Endodermal cell (in vitro differentiated cells): ENCODE measurements around the gene HPN. TPM values are rescaled to one million over a fixed set of nuclear protein-coding genes. Genes with fewer than 3 reads are reported as not detected.

Experiments used
- DNase-seq: peaks from one replicate; pipeline ENCODE4 v3.0.0-alpha.2; 2017
- H3K27ac ChIP-seq: 2 replicates; pipeline ENCODE4 v1.5.1; 2013; ENCODE audit warnings: mild to moderate bottlenecking, low read depth, low read length, moderate library complexity
- H3K27me3 ChIP-seq: 2 replicates; pipeline ENCODE4 v1.6.1; 2013; ENCODE audit warnings: mild to moderate bottlenecking, low read length, moderate library complexity; ENCODE audit not compliant: insufficient read depth, control insufficient read depth, poor library complexity, severe bottlenecking
- H3K36me3 ChIP-seq: 2 replicates; pipeline ENCODE4 v1.7.0; 2013; ENCODE audit warnings: mild to moderate bottlenecking, low read length, moderate library complexity; ENCODE audit not compliant: control insufficient read depth, insufficient read depth
- H3K4me1 ChIP-seq: one replicate; pipeline ENCODE4 v1.7.0; 2013; ENCODE audit warnings: low read length; ENCODE audit not compliant: control insufficient read depth, insufficient read depth
- H3K4me3 ChIP-seq: 2 replicates; pipeline ENCODE4 v1.5.1; 2013; ENCODE audit warnings: mild to moderate bottlenecking, low read length, moderate library complexity
- H3K9ac ChIP-seq: 2 replicates; pipeline ENCODE4 v1.6.1; 2013; ENCODE audit warnings: mild to moderate bottlenecking, low read length, moderate library complexity; ENCODE audit not compliant: poor library complexity, severe bottlenecking; ENCODE audit errors: extremely low read depth
- H3K9me3 ChIP-seq: 2 replicates; pipeline ENCODE4 v1.6.1; 2013; ENCODE audit warnings: mild to moderate bottlenecking, low read length, moderate library complexity; ENCODE audit not compliant: control insufficient read depth
- H3K27ac Mint-ChIP-seq: 2 replicates; pipeline ENCODE4 v1.8.0; 2020; ENCODE audit warnings: mixed read lengths
- H3K27me3 Mint-ChIP-seq: 2 replicates; pipeline ENCODE4 v1.8.0; 2021; ENCODE audit warnings: mild to moderate bottlenecking, mixed read lengths; ENCODE audit not compliant: insufficient read depth
- H3K36me3 Mint-ChIP-seq: 2 replicates; pipeline ENCODE4 v1.8.0; 2020; ENCODE audit warnings: low read depth, mixed read lengths
- H3K4me1 Mint-ChIP-seq: 2 replicates; pipeline ENCODE4 v1.8.0; 2020; ENCODE audit warnings: mixed read lengths
- H3K4me3 Mint-ChIP-seq: 2 replicates; pipeline ENCODE4 v1.8.0; 2020; ENCODE audit warnings: mild to moderate bottlenecking, moderate library complexity, mixed read lengths
- H3K9me3 Mint-ChIP-seq: 2 replicates; pipeline ENCODE4 v1.8.0; 2020; ENCODE audit warnings: mild to moderate bottlenecking, mixed read lengths
- WGBS, 2 experiments: methylation state at CpG; one replicate each; pipeline versions ENCODE4 v1.1.5 to v1.1.7; 2013; ENCODE audit warnings: missing lambda C conversion rate in 2 of 2, mixed read lengths in 1 of 2; ENCODE audit not compliant: insufficient coverage in 1 of 2, insufficient read length in 1 of 2; 5-methylcytosine and 5-hydroxymethylcytosine counted together
- total RNA-seq, 2 donors: library from RNA; stranded (reverse); fragmentation: NEBNext Ultra II Directional in 1 of 2; extraction: Animal tissue kit (Norgen Biotek cat#: 25700) in 1 of 2; gene quantifications; 2 replicates in 1 of 2; 3 replicates in 1 of 2; pipeline ENCODE4 v1.2.1, GENCODE V29; 2021
- TF ChIP-seq, protein P1 (sequence below): fragments of 200-600 bp; sonication (generic); conservative IDR thresholded peaks from 2 replicates; pipeline ENCODE4 v1.5.0; 2021; ENCODE audit warnings: antibody characterized with exemption, mild to moderate bottlenecking

Gene HPN
- total RNA-seq, 2 donors from 2014 or later, result 29.0 to 49.6 TPM

DNA sequence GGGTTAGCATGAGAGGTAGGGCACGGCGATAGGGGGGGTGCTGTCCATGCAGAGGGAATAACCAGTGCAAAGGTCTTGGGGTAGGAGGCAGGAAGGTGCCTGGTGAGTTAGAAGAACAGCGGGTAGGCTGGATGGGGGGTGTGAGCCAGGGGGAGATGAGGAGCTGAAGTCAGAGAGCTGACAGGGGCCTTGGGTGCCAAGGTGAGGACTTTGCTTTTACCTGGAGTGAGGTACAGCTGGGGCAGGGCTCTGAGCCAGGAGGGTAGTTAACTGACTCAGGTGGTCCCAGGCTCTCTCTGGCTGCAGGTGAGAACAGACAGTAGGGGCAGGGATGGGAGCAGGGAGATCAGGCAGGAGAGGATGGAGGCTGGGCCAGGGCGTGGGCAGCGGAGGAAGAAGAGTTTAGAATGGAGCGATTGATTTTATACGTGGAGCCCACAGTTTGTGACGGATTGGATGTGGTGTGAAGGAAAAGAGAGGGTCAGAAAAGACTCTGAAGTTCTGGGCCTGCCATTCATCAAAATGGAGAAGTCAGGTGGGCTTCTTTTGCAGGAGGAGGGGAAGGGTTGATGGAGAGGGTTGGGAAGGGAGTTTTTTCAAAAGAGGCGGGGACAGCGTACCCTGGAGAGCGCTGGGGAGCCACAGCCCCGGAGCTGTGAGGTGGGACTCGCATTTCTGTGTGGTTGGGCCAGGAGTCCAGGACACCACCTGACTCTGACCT lies 42.6 kb upstream of the HPN start:
- H3K36me3 Mint-ChIP-seq, result peaks cover 10% of the 10 kb centered on the region
- Histone ChIP-seq H3K4me3 (peak overlapping the region; percentile 79), H3K27me3 (no peaks in the 10 kb centered on the region), H3K36me3 (no peaks in the 10 kb centered on the region), H3K27ac (peak overlapping the region; percentile 89), H3K9me3 (no peaks in the 10 kb centered on the region), H3K4me1 (no peaks in the 10 kb centered on the region), H3K9ac (no peak overlapping the region)
- peaks cover 6% of the 10 kb centered on the region for H3K9me3 Mint-ChIP-seq
- no peaks in the 10 kb centered on the region for H3K27me3 Mint-ChIP-seq
- H3K4me3 Mint-ChIP-seq, result peak overlapping the region; percentile 85
- peaks cover 38% of the 10 kb centered on the region for H3K4me1 Mint-ChIP-seq
- TF ChIP-seq, protein P1, sequence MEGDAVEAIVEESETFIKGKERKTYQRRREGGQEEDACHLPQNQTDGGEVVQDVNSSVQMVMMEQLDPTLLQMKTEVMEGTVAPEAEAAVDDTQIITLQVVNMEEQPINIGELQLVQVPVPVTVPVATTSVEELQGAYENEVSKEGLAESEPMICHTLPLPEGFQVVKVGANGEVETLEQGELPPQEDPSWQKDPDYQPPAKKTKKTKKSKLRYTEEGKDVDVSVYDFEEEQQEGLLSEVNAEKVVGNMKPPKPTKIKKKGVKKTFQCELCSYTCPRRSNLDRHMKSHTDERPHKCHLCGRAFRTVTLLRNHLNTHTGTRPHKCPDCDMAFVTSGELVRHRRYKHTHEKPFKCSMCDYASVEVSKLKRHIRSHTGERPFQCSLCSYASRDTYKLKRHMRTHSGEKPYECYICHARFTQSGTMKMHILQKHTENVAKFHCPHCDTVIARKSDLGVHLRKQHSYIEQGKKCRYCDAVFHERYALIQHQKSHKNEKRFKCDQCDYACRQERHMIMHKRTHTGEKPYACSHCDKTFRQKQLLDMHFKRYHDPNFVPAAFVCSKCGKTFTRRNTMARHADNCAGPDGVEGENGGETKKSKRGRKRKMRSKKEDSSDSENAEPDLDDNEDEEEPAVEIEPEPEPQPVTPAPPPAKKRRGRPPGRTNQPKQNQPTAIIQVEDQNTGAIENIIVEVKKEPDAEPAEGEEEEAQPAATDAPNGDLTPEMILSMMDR, result no peak
- DNase-seq, result peak; percentile 69
- H3K27ac Mint-ChIP-seq, result peak overlapping the region; percentile 91
- WGBS, 2 experiments, result 45 to 53% methylated on average over 9 to 13 of the region's 13 CpGs

DNA sequence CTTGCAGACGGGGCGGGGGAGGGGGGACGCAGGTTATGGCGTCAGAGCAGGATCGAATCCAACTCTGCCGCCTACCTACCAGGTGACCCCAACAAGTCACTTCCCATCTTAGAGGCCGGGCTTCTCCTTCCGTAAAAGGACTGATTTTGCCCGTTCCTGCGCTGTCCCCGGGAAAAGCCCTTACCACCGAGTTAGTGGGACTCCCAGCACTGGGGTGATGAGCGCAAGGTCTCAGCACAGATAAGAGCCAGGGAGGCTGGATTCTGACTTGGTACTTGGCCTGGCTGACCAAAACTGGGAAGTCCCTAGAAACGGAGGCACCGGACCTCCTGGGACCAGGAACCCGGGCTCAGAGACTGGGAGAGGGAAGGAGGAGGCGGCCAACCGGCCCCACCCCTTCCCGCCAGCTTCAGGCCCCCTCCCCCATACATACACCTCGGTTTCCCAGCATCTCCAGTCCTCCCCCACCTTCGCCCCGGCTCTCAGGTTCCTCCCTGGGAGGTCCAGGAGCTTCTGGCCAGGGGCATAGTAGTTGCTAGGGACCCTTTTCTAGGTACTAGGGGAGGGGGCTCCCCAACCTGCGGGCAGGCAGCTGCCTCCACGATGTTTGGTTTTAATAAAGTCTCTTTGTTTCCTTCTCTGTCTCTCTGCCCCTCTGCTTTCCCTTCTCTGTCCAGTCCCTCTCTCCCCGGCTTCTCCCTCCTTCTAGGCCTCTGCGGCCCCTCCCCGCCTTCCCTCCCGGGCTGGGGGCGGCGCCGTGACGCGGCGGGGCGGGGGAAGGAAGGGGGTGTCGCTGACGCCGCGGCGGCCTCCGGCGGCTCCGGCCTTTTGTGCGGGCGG lies 41.8 kb upstream of the HPN start, which contains the start of gene GRAMD1A:
GRAMD1A (plus strand) TSS at position 826 of the 840 bp plus-strand sequence. CDS start 156 bp downstream, outside the sequence.
- WGBS, 2 experiments, result 4 to 8% methylated on average over 7 to 33 of the region's 45 CpGs
- peak; percentile 93 for DNase-seq
- Mint-ChIP-seq H3K9me3 (peaks cover 2% of the 10 kb centered on the region), H3K4me3 (peak within 1 kb of the TSS; percentile 85), H3K27ac (peak within 1 kb of the TSS; percentile 93), H3K27me3 (no peaks in the 10 kb centered on the region), H3K4me1 (peaks cover 43% of the 10 kb centered on the region), H3K36me3 (peaks cover 15% of the 10 kb centered on the region)
- Histone ChIP-seq H3K9ac (peak within 1 kb of the TSS; percentile 67), H3K4me3 (peak within 1 kb of the TSS; percentile 93), H3K36me3 (peaks cover 5% of the 10 kb centered on the region), H3K4me1 (no peaks in the 10 kb centered on the region), H3K27ac (peak within 1 kb of the TSS; percentile 89), H3K9me3 (no peaks in the 10 kb centered on the region), H3K27me3 (no peaks in the 10 kb centered on the region)
- TF ChIP-seq, protein P1, result no peak

DNA sequence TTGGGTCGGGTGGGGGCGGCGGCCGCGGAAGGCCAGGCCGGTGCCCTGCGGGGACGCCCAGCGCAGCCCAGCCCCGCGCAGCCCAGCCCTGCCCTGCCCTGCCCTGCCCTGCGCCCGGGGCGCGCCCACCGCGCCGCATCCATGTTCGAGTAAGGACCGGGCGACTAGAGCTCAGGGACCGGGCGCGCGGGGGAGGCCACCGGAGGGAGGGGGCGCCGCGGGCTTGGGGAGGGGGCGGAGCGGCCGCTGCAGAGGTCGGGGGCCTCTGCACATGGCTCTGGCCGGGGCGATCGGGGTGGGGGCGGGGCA lies 41.2 kb upstream of the HPN start:
- Mint-ChIP-seq H3K36me3 (peaks cover 15% of the 10 kb centered on the region), H3K4me3 (peak overlapping the region; percentile 85), H3K4me1 (peaks cover 43% of the 10 kb centered on the region), H3K27ac (no peak overlapping the region), H3K9me3 (no peaks in the 10 kb centered on the region), H3K27me3 (no peaks in the 10 kb centered on the region)
- no peak overlapping the region for H3K27ac ChIP-seq
- DNase-seq, result no peak
- peaks cover 5% of the 10 kb centered on the region for H3K36me3 ChIP-seq
- H3K27me3 ChIP-seq, result no peaks in the 10 kb centered on the region
- H3K4me3 ChIP-seq, result peak overlapping the region; percentile 79
- H3K4me1 ChIP-seq, result no peaks in the 10 kb centered on the region
- no peaks in the 10 kb centered on the region for H3K9me3 ChIP-seq
- no peak overlapping the region for H3K9ac ChIP-seq
- 0% methylated on average over 34 of the region's 37 CpGs; no CpG with 5 or more reads in 1 of the 2 experiments for WGBS, 2 experiments
- TF ChIP-seq, protein P1, result no peak
